Measurements from ENCODE around the gene CTR9.

Gene CTR9

DNA sequence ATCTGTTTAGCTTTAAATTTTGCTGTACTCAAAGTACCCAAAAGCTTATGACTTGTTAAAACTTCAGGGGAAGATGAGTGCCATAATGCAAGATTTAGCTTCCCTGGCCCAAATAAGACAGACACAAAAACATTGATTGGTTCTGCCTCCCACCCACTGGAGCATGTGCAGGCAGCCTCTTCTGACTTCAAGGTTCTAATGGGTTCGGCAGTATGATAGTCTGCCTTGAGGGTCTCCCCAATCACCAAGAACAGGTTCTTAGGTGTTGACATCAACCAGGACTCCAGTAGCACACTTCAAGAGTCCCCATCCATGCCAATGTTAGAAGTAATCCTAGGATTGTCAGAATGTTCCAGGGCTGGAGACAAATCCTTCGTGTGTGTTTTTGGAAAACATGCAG is 45.1 kb downstream of the CTR9 start:
- Histone ChIP-seq H3K9me3 (no peaks in the 10 kb centered on the region), H3K27me3 (no peaks in the 10 kb centered on the region), H3K27ac (peak overlapping the region; percentile 92), H3K4me1 (ENCODE audit: control insufficient read depth in 1 of 2, insufficient read depth in 1 of 2, low read depth in 1 of 2, low read length in 1 of 2) (peaks cover 41 to 59% of the 10 kb centered on the region in 2 experiments), H3K36me3 (peaks cover 58% of the 10 kb centered on the region), H3K4me3 (ENCODE audit: low read depth in 1 of 2, low read length in 1 of 2) (peak overlapping the region in 1 of 2 experiments; percentile 8)
- no peak for TF ChIP-seq CTCF (IDR thresholded peaks at IDR 0.05)

DNA sequence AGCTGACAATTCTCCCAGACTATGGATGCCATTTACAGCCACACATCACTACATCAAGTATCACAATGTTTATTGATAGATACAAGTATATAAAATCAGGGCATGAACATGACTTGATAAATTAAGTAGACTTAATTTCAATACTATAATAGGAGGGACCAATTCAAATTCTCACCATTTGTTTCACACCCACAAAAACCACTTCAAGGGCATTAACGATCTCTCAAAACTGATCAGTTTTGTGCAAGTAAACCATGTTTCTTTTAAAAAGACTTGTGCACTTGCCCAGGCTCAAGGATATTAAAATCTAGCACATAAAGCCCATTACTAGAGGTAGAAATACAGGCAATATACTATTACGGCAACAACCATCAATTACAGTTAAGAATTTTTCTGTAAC is 46.0 kb downstream of the CTR9 start:
- H3K27me3 ChIP-seq, result no peaks in the 10 kb centered on the region
- peaks cover 66% of the 10 kb centered on the region for H3K36me3 ChIP-seq
- H3K9me3 ChIP-seq, result no peaks in the 10 kb centered on the region
- H3K4me1 ChIP-seq (ENCODE audit: control insufficient read depth in 1 of 2, insufficient read depth in 1 of 2, low read depth in 1 of 2, low read length in 1 of 2), result peaks cover 41 to 58% of the 10 kb centered on the region in 2 experiments
- no peak for TF ChIP-seq CTCF (IDR thresholded peaks at IDR 0.05)
- peak overlapping the region in 1 of 2 experiments; percentile 51 for H3K4me3 ChIP-seq (ENCODE audit: low read depth in 1 of 2, low read length in 1 of 2)
- peak overlapping the region; percentile 92 for H3K27ac ChIP-seq

GRCh38 chr11:10797531-10797930 is 46.5 kb downstream of the CTR9 start:
- TF ChIP-seq CTCF (IDR thresholded peaks at IDR 0.05), result no peak
- Histone ChIP-seq H3K36me3 (peaks cover 71% of the 10 kb centered on the region), H3K4me3 (ENCODE audit: low read depth in 1 of 2, low read length in 1 of 2) (peak overlapping the region in 1 of 2 experiments; percentile 51), H3K4me1 (ENCODE audit: control insufficient read depth in 1 of 2, insufficient read depth in 1 of 2, low read depth in 1 of 2, low read length in 1 of 2) (peaks cover 38 to 53% of the 10 kb centered on the region in 2 experiments), H3K27me3 (no peaks in the 10 kb centered on the region), H3K9me3 (no peaks in the 10 kb centered on the region), H3K27ac (peak overlapping the region; percentile 92)

DNA sequence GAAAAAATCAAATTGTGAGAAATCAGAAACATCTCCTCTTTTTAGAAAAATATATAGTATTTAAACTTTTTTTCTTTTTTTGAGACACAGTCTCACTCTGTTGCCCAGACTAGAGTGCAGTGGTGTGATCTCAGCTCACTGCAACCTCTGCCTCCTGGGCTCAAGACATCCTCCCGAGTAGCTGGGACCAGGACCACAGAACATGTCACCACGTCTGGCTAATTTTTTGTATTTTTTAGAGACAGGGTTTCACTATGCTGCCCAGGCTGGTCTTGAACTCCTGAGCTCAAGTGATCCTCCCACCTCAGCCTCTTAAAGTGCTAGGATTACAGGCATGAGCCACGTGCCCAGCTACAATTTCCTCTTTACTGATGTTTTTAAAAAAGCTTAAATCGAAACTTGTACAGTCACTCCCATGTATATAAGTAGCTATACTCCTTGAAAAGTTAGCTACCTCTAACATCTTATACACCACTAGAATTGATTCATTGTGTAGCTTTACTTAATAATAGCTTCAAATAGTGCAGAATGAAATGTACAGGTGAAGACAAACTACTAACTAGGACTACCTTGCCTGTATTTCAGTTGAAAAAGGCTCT is 47.4 kb downstream of the CTR9 start:
- H3K27ac ChIP-seq, result peak overlapping the region; percentile 92
- TF ChIP-seq CTCF (IDR thresholded peaks at IDR 0.05), result no peak

DNA sequence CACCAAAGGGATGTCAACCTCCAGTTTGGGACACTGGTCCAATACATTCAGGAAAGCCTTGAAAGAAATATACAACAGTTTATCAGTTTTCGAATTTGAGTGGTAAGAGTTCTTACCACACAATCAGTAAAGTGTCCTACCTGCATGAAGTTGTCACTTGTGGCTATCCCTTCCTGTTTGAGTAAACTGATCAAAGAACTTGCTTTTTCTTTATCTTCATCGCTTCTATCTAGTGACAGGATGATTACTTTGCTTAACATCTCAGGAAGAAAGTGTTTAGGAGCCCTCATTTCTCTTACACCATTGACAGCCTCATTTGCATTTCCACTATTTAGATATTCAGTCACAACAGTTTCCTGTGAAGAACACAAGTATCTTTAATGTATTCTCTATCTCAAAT is 49.2 kb downstream of the CTR9 start:
- H3K9me3 ChIP-seq, result no peaks in the 10 kb centered on the region
- peaks cover 37 to 53% of the 10 kb centered on the region in 2 experiments for H3K4me1 ChIP-seq (ENCODE audit: control insufficient read depth in 1 of 2, insufficient read depth in 1 of 2, low read depth in 1 of 2, low read length in 1 of 2)
- H3K27ac ChIP-seq, result peak overlapping the region; percentile 92
- H3K4me3 ChIP-seq (ENCODE audit: low read depth in 1 of 2, low read length in 1 of 2), result no peak overlapping the region
- no peaks in the 10 kb centered on the region for H3K27me3 ChIP-seq
- H3K36me3 ChIP-seq, result peaks cover 99% of the 10 kb centered on the region
- TF ChIP-seq CTCF (IDR thresholded peaks at IDR 0.05), result no peak

More for the DNA sequence above, 47.4 kb downstream of the CTR9 start:
- no peaks in the 10 kb centered on the region for H3K9me3 ChIP-seq
- no peaks in the 10 kb centered on the region for H3K27me3 ChIP-seq
- H3K4me1 ChIP-seq (ENCODE audit: control insufficient read depth in 1 of 2, insufficient read depth in 1 of 2, low read depth in 1 of 2, low read length in 1 of 2), result peaks cover 34 to 47% of the 10 kb centered on the region in 2 experiments
- peak overlapping the region in 1 of 2 experiments; percentile 51 for H3K4me3 ChIP-seq (ENCODE audit: low read depth in 1 of 2, low read length in 1 of 2)
- H3K36me3 ChIP-seq, result peaks cover 80% of the 10 kb centered on the region
